ENCODE results near the gene STRAP. TPM values are rescaled to one million over a fixed set of nuclear protein-coding genes. Genes with fewer than 3 reads are reported as not detected.

STRAP gene
- polyA plus RNA-seq, 1 of the 3 experiments (the other 2 are of a cell fraction), result 85.6 TPM

- WGBS (ENCODE audit: low lambda C conversion rate), result 92% methylated on average over 3 of the region's 3 CpGs
- H3K9me2 ChIP-seq, result no peaks in the 10 kb centered on the region
- ChIA-PET CTCF (no interaction called here), POLR2A (no interaction called here)
- H3K36me3 ChIP-seq (replicated peaks in 1 of 2; ENCODE audit: control insufficient read depth in 1 of 2, insufficient read depth in 2 of 2, low read length in 1 of 2), result peaks cover 0 to 5% of the 10 kb centered on the region in 2 experiments
- peaks cover 7% of the 10 kb centered on the region for H3F3A ChIP-seq (replicated peaks; ENCODE audit: insufficient read depth)
- no peak for DNase-seq
- peaks cover 21% of the 10 kb centered on the region for H3K79me2 ChIP-seq (ENCODE audit: insufficient read depth)
- H3K9ac ChIP-seq, result no peak overlapping the region
- no peak overlapping the region for H3K27ac ChIP-seq (ENCODE audit: low read depth in 2 of 2, low read length in 1 of 2)
- TF ChIP-seq FOXJ3 (CRISPR knock-in tag; IDR thresholded peaks at IDR 0.05), result no peak
- no peak for TF ChIP-seq TEAD4 (IDR thresholded peaks at IDR 0.05; ENCODE audit: borderline replicate concordance, insufficient read depth)
- no peak for TF ChIP-seq ELF1 (IDR thresholded peaks at IDR 0.05)
- no peak for TF ChIP-seq FOSL2 (IDR thresholded peaks at IDR 0.05; ENCODE audit: borderline replicate concordance, low read depth)
- TF ChIP-seq MAX (IDR thresholded peaks at IDR 0.05; ENCODE audit: low read depth), result no peak
- TF ChIP-seq NRF1 (IDR thresholded peaks at IDR 0.05; ENCODE audit: low read depth, low read length), result no peak
- TF ChIP-seq NFIC (IDR thresholded peaks at IDR 0.05; ENCODE audit: borderline replicate concordance), result no peak
- no peak for TF ChIP-seq SIN3A (IDR thresholded peaks at IDR 0.05; ENCODE audit: borderline replicate concordance, low read depth, low read length)
- TF ChIP-seq EZH2phosphoT487 (IDR thresholded peaks at IDR 0.05; ENCODE audit: borderline replicate concordance, low read depth), result no peak
- TF ChIP-seq CTCF (IDR thresholded peaks at IDR 0.05), result no peak
- TF ChIP-seq IRF3 (IDR thresholded peaks at IDR 0.05; ENCODE audit: low read depth, low read length), result no peak
- no peak for TF ChIP-seq MXI1 (IDR thresholded peaks at IDR 0.05; ENCODE audit: low read depth, low read length)
- no peak overlapping the region for H3K4me3 ChIP-seq (ENCODE audit: low read depth in 2 of 2, low read length in 1 of 2)
- no peaks in the 10 kb centered on the region for H3K27me3 ChIP-seq (ENCODE audit: insufficient read depth)
- peaks cover 0 to 2% of the 10 kb centered on the region in 2 experiments; a peak in 2 of 4 replicates for H3K4me1 ChIP-seq (ENCODE audit: control insufficient read depth in 1 of 2, insufficient read depth in 2 of 2, low read depth in 1 of 2, low read length in 1 of 2)
- no peak overlapping the region for H3K4me2 ChIP-seq
- H4K20me1 ChIP-seq (ENCODE audit: insufficient read depth), result peaks cover 16% of the 10 kb centered on the region
- H2AFZ ChIP-seq (ENCODE audit: low read depth), result no peak overlapping the region
- no peaks in the 10 kb centered on the region for H3K9me3 ChIP-seq
These were observed 2.8 kb upstream of the STRAP start for GRCh38 chr12:15879413-15879812.

GRCh38 chr12:15880721-15881120 lies 1.5 kb upstream of the STRAP start:
- Histone ChIP-seq H4K20me1 (ENCODE audit: insufficient read depth) (peaks cover 29% of the 10 kb centered on the region), H2AFZ (ENCODE audit: low read depth) (peak overlapping the region; percentile 96), H3K4me3 (ENCODE audit: low read depth in 2 of 2, low read length in 1 of 2) (no peak overlapping the region), H3K36me3 (replicated peaks in 1 of 2; ENCODE audit: control insufficient read depth in 1 of 2, insufficient read depth in 2 of 2, low read length in 1 of 2) (peaks cover 13 to 15% of the 10 kb centered on the region in 2 experiments), H3K9ac (no peak overlapping the region), H3K27ac (ENCODE audit: low read depth in 2 of 2, low read length in 1 of 2) (peak overlapping the region; percentile 16 to 96; a peak in 2 of 4 replicates), H3K27me3 (ENCODE audit: insufficient read depth) (no peaks in the 10 kb centered on the region), H3K9me3 (no peaks in the 10 kb centered on the region), H3K79me2 (ENCODE audit: insufficient read depth) (peaks cover 35% of the 10 kb centered on the region), H3K4me1 (ENCODE audit: control insufficient read depth in 1 of 2, insufficient read depth in 2 of 2, low read depth in 1 of 2, low read length in 1 of 2) (peaks cover 5% of the 10 kb centered on the region in 2 experiments; a peak in 2 of 4 replicates), H3F3A (replicated peaks; ENCODE audit: insufficient read depth) (peaks cover 7% of the 10 kb centered on the region), H3K9me2 (no peaks in the 10 kb centered on the region), H3K4me2 (no peak overlapping the region)
- POLR2A ChIA-PET, result no interaction called here
- 81% methylated on average over 3 of the region's 3 CpGs for WGBS (ENCODE audit: low lambda C conversion rate)
- CTCF ChIA-PET, result no interaction called here
- TF ChIP-seq TEAD4 (IDR thresholded peaks at IDR 0.05; ENCODE audit: borderline replicate concordance, insufficient read depth) (no peak), CTCF (IDR thresholded peaks at IDR 0.05) (no peak), ELF1 (IDR thresholded peaks at IDR 0.05) (no peak), MEF2A (IDR thresholded peaks at IDR 0.05; ENCODE audit: borderline replicate concordance, low read depth) (no peak), SIN3A (IDR thresholded peaks at IDR 0.05; ENCODE audit: borderline replicate concordance, low read depth, low read length) (no peak), NRF1 (IDR thresholded peaks at IDR 0.05; ENCODE audit: low read depth, low read length) (no peak)
- no peak for DNase-seq

Data from SK-N-SH (cell line).